ENCODE measurements around the gene EID2B. TPM values are rescaled to one million over a fixed set of nuclear protein-coding genes. Genes with fewer than 3 reads are reported as not detected.
A peak's percentile ranks its signal among the peaks of the same experiment; 100 is the strongest.

Gene EID2B, protein sequence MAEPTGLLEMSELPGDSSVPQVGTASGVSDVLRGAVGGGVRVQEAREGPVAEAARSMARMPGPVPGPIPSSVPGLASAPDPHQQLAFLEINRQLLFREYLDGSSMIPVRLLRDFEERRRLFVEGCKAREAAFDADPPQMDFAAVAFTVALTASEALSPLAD
- total RNA-seq = 1 to 10 TPM; 4.5 to 4.7 TPM

DNA sequence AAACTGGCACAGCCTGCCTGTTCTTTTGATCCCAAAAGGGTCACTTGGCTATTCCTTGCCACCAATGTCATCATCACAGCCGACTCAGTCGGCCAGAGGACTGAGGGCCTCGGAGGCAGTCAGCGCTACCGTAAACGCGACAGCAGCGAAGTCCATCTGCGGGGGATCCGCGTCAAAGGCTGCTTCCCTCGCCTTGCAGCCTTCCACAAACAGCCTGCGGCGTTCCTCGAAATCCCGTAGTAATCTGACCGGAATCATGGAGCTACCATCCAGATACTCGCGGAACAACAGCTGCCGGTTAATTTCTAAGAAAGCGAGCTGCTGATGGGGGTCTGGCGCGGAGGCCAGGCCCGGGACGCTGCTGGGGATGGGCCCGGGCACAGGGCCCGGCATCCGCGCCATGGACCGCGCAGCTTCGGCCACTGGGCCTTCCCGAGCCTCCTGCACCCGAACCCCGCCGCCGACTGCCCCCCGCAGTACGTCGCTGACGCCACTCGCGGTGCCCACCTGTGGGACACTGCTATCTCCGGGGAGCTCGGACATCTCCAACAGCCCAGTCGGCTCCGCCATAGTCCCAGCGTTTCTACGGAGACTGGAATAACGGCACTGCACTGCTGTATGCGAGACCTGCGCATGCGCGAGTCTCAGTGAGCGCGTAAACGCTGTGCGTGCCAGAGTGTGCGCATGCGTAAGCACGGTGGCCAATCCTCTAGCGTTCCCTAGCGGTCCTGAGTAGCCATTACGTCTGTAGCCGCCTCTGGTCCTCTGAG lies at the start of gene EID2B:
TSS of gene EID2B (minus strand) at position 620 of the 770 bp plus-strand sequence. CDS start at position 570, 50 bp downstream.
- H3K4me3 Mint-ChIP-seq = peak within 1 kb of the TSS; percentile 92
- H3K36me3 Mint-ChIP-seq (ENCODE audit: low read depth) = peaks cover 9% of the 10 kb centered on the region
- peaks cover 33% of the 10 kb centered on the region for H3K4me1 Mint-ChIP-seq
- peak within 1 kb of the TSS; percentile 75 for H3K27ac Mint-ChIP-seq
- H3K27me3 Mint-ChIP-seq = no peaks in the 10 kb centered on the region
- no peaks in the 10 kb centered on the region for H3K9me3 Mint-ChIP-seq
- POLR2A ChIA-PET = interaction anchor here (0.8 to 2.2 kb wide), 13 partner anchors 9 to 141 kb away, joined by 3 to 17 read pairs (median 4); partner anchors contain the start of genes RPS16 and SUPT5H
- CTCF ChIA-PET = interaction anchor here (0.7 to 4.6 kb wide), 20 partner anchors 10 to 412 kb away, joined by 3 to 61 read pairs (median 4); partner anchors contain the start of genes PAF1 and RPS16
- DNase-seq = peak; percentile 96

DNA sequence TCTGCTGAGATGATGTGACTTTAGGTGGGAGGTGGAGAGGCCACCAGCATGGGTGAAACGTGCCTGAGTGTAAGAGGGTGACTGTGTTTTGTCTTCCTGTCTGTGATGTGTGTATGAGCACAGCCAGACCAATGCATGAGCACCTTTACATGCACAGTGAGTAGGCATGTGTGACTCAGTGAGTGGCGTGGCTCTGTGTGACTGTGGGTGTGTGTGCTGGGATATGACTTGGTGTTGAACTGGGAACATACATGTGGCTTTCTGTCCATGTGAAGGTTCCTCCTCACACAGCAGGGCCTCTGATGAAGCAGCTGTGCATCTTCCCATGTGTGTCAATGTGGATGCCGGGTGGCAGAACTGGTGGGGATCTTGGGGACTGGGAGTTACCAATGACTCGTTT lies 49.8 kb upstream of the EID2B start:
- Mint-ChIP-seq H3K27ac (no peak overlapping the region), H3K9me3 (peaks cover 7% of the 10 kb centered on the region), H3K4me1 (no peaks in the 10 kb centered on the region), H3K27me3 (peaks cover 23% of the 10 kb centered on the region), H3K36me3 (ENCODE audit: low read depth) (no peaks in the 10 kb centered on the region), H3K4me3 (no peak overlapping the region)
- DNase-seq = no peak
- CTCF ChIA-PET = no interaction called here
- POLR2A ChIA-PET = no interaction called here

DNA sequence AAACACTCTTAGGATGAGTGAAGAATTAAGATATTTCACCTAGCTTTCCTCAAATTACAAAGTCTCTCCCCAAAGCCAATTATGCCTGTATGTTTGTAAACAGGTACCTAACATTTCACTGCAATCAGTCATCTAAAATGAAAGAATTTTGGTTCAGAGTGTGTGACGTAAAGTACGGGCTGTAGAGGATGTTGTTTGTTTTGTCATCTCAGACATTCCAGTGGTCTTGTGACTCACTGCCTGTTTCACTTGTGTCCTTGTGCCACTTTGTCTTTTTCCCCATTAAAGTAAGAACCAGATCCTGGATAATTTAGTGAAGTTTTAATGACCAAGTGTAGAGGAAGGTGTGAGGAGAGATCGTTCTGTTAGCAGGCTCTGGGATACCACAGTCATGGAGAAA lies 36.0 kb upstream of the EID2B start:
- peaks cover 11% of the 10 kb centered on the region for H3K9me3 Mint-ChIP-seq
- no peak overlapping the region for H3K4me3 Mint-ChIP-seq
- DNase-seq = no peak
- H3K27ac Mint-ChIP-seq = no peak overlapping the region
- no peaks in the 10 kb centered on the region for H3K36me3 Mint-ChIP-seq (ENCODE audit: low read depth)
- ChIA-PET POLR2A (no interaction called here), CTCF (no interaction called here)
- H3K27me3 Mint-ChIP-seq = peaks cover 22% of the 10 kb centered on the region
- peaks cover 6% of the 10 kb centered on the region for H3K4me1 Mint-ChIP-seq

DNA sequence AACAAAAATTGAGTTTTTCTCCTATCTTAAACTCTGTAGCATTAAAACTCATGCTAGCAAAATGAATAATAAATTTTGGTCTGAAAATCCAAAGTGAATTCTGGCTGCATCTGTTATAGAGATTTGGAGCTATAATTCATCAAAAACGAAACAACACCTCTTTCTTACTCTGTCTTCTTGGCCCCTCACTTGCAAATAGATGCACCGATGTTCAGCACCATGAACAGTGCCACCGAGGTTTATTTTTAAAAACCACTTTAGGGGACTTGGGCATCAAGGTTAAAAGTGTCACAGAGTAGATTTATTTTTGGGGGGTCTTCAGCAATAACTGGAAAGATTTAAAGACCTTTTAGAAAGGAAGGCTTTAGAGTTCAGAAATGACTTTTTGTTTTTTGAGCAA lies 33.4 kb upstream of the EID2B start:
- Mint-ChIP-seq H3K4me1 (peaks cover 6% of the 10 kb centered on the region), H3K9me3 (no peaks in the 10 kb centered on the region), H3K4me3 (no peak overlapping the region), H3K27me3 (peaks cover 11% of the 10 kb centered on the region), H3K27ac (no peak overlapping the region), H3K36me3 (ENCODE audit: low read depth) (no peaks in the 10 kb centered on the region)
- no peak for DNase-seq
- POLR2A ChIA-PET = no interaction called here
- CTCF ChIA-PET = no interaction called here

DNA sequence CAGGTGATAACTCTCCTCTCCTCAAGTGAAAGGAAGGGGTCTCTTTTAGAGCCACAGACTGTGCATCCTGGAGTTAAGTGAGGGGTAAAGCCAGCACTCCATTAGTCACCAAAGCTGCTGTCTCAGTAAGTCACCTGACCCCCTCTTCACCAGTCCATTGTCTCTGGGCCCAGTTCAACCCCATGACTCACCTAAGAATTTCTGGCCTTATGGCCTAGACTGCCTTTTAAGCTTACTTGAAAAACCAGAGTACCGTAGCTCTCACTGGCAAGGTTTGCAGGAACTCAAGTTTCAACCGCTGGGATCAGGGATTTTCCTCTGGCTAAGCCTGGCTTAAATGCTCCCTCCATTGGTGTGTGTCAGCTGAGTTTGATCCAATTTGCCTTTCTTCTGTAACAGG lies 30.8 kb upstream of the EID2B start:
- no peak overlapping the region for H3K27ac Mint-ChIP-seq
- CTCF ChIA-PET = no interaction called here
- H3K9me3 Mint-ChIP-seq = no peaks in the 10 kb centered on the region
- H3K4me3 Mint-ChIP-seq = no peak overlapping the region
- peaks cover 4% of the 10 kb centered on the region for H3K27me3 Mint-ChIP-seq
- POLR2A ChIA-PET = no interaction called here
- peaks cover 10% of the 10 kb centered on the region for H3K4me1 Mint-ChIP-seq
- DNase-seq = no peak
- H3K36me3 Mint-ChIP-seq (ENCODE audit: low read depth) = no peaks in the 10 kb centered on the region

DNA sequence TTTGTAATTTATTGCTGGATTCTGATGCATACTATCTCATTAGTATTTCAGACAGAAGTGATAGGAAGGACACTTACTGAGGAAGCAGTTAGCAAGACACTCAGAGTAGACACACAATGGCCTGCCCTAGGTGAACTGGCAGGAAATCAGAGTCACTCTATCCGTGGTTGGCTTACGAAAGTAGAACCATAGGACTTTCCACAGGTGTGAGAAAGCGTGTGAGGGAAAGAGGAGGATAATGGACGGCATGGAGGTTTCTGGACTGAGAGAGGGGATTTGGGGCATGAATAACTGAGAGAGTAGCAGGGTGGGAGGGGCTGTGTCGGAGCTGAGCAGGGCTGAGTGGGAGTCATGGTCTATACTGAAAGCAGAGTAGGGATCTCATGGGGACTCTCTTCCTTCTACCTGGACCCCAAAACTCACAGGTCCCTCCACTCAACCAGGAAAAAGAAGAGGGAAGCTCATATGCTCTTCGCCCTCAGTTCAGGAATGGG lies 26.0 kb upstream of the EID2B start:
- POLR2A ChIA-PET = no interaction called here
- Mint-ChIP-seq H3K4me1 (peaks cover 21% of the 10 kb centered on the region), H3K4me3 (peak overlapping the region; percentile 55), H3K36me3 (ENCODE audit: low read depth) (no peaks in the 10 kb centered on the region), H3K9me3 (no peaks in the 10 kb centered on the region), H3K27me3 (peaks cover 3% of the 10 kb centered on the region), H3K27ac (peak overlapping the region; percentile 80)
- DNase-seq = no peak
- CTCF ChIA-PET = no interaction called here

DNA sequence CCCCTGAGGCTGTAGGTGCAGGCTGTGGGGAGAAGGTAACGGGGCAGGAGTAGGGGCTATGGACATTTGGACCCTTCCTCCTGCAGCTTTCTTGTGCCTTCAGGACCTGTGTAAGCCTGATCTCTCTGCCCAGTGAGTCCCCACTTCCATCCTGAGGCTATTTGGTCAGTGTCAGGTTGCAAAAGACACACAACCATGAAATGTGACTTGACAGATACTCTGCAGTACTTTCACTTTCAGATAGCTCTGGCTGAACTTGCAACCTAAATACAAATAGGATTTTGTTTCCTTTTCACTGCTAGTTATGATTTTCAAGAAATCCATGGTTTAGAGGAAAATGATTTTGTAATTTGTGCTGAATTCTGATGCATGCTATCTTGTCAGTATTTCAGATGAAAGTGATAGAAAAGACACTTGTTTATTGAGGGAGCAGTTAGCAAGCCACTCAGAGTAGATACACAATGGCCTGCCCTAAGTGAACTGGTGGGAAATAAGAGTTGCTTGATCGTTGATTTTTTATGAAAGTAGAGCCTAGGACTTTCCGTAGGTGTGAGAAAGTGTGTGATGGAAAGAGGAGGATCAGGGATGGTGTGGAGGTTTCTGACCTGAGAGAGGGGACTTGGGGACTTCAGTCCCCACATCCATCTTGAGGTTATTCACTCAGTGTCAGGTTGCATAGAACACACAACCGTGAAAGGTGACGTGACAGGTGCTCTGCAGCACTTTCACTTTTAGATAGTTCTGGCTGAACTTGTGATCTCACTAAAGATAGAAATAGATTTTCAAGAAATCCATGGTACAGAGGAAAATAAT lies 25.4 kb upstream of the EID2B start:
- Mint-ChIP-seq H3K4me3 (peak overlapping the region; percentile 55), H3K27ac (peak overlapping the region; percentile 80), H3K4me1 (peaks cover 26% of the 10 kb centered on the region), H3K27me3 (peaks cover 3% of the 10 kb centered on the region), H3K36me3 (ENCODE audit: low read depth) (no peaks in the 10 kb centered on the region), H3K9me3 (no peaks in the 10 kb centered on the region)
- POLR2A ChIA-PET = no interaction called here
- no peak for DNase-seq
- CTCF ChIA-PET = no interaction called here

DNA sequence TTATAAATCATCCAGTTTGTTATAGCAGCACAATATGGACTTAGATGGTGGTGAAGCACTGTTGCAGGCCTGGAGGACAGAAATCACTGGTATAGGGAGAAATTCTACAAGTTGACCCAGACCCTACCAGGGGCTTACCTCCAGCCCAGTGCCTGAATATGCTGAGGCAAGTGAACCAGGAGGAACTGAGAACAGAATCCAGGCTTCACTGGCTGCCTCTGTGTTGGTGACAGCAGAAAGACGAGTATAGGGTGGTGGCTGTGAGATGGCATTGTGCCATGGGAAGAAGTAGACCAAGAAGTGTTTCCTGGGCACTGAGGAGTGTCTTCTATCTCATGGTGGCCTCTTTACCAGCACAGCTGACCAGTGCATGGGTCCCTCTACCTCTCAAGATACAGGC lies 23.2 kb upstream of the EID2B start:
- ChIA-PET CTCF (no interaction called here), POLR2A (no interaction called here)
- H3K4me1 Mint-ChIP-seq = peaks cover 38% of the 10 kb centered on the region
- no peaks in the 10 kb centered on the region for H3K36me3 Mint-ChIP-seq (ENCODE audit: low read depth)
- DNase-seq = no peak
- peaks cover 2% of the 10 kb centered on the region for H3K27me3 Mint-ChIP-seq
- H3K27ac Mint-ChIP-seq = no peak overlapping the region
- H3K4me3 Mint-ChIP-seq = no peak overlapping the region
- no peaks in the 10 kb centered on the region for H3K9me3 Mint-ChIP-seq

DNA sequence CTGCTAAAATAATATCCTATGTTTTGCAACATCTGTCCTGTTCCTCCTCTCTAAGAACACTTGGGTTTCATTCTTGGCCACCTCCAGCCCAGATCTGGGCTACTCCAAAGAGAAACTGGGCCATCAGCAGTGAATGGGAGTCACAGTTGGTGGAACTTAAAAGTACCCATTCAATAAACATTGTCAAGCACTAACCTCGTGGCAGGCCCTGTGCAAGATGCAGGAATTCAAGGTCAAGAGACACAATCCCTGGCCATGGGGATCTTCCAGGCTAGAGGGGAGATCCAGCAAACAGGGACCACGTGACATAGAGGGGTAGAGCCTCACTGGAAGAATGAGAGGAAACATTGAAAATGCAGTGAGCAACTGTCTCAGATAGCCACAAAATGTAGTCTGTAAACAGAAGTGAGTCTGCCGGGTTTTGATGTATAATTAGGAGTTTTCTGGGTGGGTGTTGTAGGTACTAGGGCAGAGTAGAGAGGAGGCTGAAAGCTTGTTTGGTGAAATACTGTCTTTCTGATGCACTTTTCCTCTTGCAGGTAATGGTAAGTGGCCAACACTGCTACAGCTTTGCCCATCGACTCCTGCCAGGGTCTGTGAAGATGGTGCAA lies 22.2 kb upstream of the EID2B start:
- Mint-ChIP-seq H3K36me3 (ENCODE audit: low read depth) (no peaks in the 10 kb centered on the region), H3K27ac (no peak overlapping the region), H3K4me1 (peaks cover 42% of the 10 kb centered on the region), H3K4me3 (no peak overlapping the region), H3K9me3 (no peaks in the 10 kb centered on the region), H3K27me3 (no peaks in the 10 kb centered on the region)
- no peak for DNase-seq
- POLR2A ChIA-PET = no interaction called here
- CTCF ChIA-PET = interaction anchor here (1.3 to 4.7 kb wide), 3 partner anchors 12 to 290 kb away, joined by 4 to 54 read pairs (median 5); no protein-coding TSS in a partner anchor

DNA sequence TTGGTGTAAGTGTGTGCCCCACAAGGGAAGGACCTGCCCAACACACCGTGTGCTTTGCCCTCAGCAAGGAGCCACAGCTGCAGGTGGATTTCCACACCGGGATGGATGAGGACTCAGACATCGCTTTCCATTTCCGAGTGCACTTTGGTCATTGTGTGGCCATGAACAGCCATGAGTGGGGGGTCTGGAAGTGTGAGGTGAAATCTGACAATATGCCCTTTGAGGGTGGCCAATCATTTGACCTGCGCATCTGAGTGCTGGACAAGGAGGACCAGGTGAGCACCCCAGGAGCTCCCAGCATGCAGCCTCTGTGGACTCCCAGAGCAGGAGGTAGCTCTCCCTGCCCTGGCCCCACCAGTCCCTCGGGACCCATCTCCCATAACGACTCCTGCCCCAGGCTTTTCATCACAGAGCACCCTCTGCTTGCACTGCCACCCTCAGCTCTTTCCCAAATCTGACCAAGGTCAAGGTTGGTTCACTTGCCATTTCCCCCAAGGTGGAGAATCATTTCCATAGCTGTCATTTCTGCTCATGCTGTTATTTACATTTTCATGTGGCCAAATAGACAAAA lies 20.5 kb upstream of the EID2B start:
- H3K27me3 Mint-ChIP-seq = no peaks in the 10 kb centered on the region
- ChIA-PET POLR2A (no interaction called here), CTCF (interaction anchor here (1.5 to 4.7 kb wide), 2 partner anchors 11 to 121 kb away, joined by 4 to 54 read pairs; no protein-coding TSS in a partner anchor)
- H3K4me3 Mint-ChIP-seq = no peak overlapping the region
- H3K27ac Mint-ChIP-seq = no peak overlapping the region
- no peaks in the 10 kb centered on the region for H3K9me3 Mint-ChIP-seq
- H3K36me3 Mint-ChIP-seq (ENCODE audit: low read depth) = no peaks in the 10 kb centered on the region
- DNase-seq = no peak
- peaks cover 30% of the 10 kb centered on the region for H3K4me1 Mint-ChIP-seq

DNA sequence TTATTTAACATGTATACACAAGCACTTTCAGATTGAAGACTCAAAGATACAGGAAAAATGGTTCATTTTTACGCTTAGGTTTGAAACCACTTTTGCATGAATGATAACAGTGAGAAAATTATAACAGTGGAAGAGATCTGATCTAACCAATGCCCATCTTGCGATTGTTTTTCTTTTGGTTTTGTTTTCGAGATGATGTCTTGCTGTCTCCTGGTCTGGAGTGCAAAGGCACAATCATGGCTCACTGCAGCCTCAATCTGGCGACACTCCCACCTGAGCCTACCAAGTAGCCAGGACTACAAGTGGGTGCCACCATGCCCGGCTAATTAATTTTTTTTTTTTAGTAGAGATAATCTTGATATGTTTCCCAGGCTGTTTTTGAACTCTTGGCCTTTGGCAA lies 17.5 kb upstream of the EID2B start:
- POLR2A ChIA-PET = no interaction called here
- H3K36me3 Mint-ChIP-seq (ENCODE audit: low read depth) = no peaks in the 10 kb centered on the region
- H3K4me3 Mint-ChIP-seq = no peak overlapping the region
- no peak overlapping the region for H3K27ac Mint-ChIP-seq
- DNase-seq = no peak
- peaks cover 27% of the 10 kb centered on the region for H3K4me1 Mint-ChIP-seq
- no peaks in the 10 kb centered on the region for H3K27me3 Mint-ChIP-seq
- no peaks in the 10 kb centered on the region for H3K9me3 Mint-ChIP-seq
- CTCF ChIA-PET = interaction anchor here (0.9 to 4.7 kb wide), 3 partner anchors 8 to 124 kb away, joined by 3 to 54 read pairs (median 9); no protein-coding TSS in a partner anchor

DNA sequence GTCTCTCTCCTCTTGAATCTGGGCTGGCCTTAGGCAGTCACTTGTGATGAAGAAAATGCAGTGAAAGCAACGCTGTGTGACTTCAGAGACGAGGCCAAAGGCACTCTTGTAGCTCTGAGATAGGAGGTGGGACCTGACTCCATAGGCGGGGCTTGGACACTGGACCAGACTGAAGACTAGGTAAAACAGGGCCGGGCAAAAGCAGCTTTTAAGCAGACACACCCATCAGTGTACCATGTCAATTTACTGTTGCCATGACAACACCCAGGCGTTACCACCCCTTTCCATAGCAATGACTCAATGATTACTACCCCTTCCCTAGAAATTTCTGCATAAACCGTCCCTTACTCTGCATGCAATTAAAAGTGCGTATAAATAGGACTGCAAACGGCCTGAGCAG lies 13.9 kb upstream of the EID2B start:
- H3K9me3 Mint-ChIP-seq = no peaks in the 10 kb centered on the region
- no peak for DNase-seq
- H3K4me3 Mint-ChIP-seq = no peak overlapping the region
- CTCF ChIA-PET = interaction anchor here (0.9 to 1.7 kb wide), 2 partner anchors 125 to 298 kb away, joined by 3 to 5 read pairs; no protein-coding TSS in a partner anchor
- no peaks in the 10 kb centered on the region for H3K36me3 Mint-ChIP-seq (ENCODE audit: low read depth)
- H3K27me3 Mint-ChIP-seq = no peaks in the 10 kb centered on the region
- H3K27ac Mint-ChIP-seq = no peak overlapping the region
- POLR2A ChIA-PET = no interaction called here
- H3K4me1 Mint-ChIP-seq = peaks cover 33% of the 10 kb centered on the region
